ENCODE measurements around the gene DIPK1C.

DIPK1C gene

GRCh38 chr18:74480149-74480651, 23.1 kb upstream of the DIPK1C start:
- DNase-seq, result no peak

- DNase-seq, result no peak
These were observed 22.5 kb upstream of the DIPK1C start for GRCh38 chr18:74479486-74480148.

GRCh38 chr18:74478880-74479279, 21.8 kb upstream of the DIPK1C start:
- no peak for DNase-seq

GRCh38 chr18:74478316-74478715, 21.2 kb upstream of the DIPK1C start:
- DNase-seq, result no peak

GRCh38 chr18:74477771-74478170, 20.7 kb upstream of the DIPK1C start:
- DNase-seq, result no peak

- DNase-seq, result no peak
These were observed 19.0 kb upstream of the DIPK1C start for GRCh38 chr18:74476140-74476539.

GRCh38 chr18:74473976-74474640, 17.0 kb upstream of the DIPK1C start:
- DNase-seq, result no peak

GRCh38 chr18:74472312-74472711, 15.2 kb upstream of the DIPK1C start:
- no peak for DNase-seq

GRCh38 chr18:74468547-74469061, 11.5 kb upstream of the DIPK1C start:
- DNase-seq, result peak in 1 of 2 experiments; percentile 23

- DNase-seq, result no peak
These were observed 8.7 kb upstream of the DIPK1C start for GRCh38 chr18:74465775-74466174.

GRCh38 chr18:74463983-74464382, 6.9 kb upstream of the DIPK1C start:
- DNase-seq, result no peak

GRCh38 chr18:74463254-74463653, 6.1 kb upstream of the DIPK1C start:
- no peak for DNase-seq

GRCh38 chr18:74460825-74461224, 3.7 kb upstream of the DIPK1C start:
- DNase-seq, result no peak

- no peak for DNase-seq
These were observed 2.8 kb upstream of the DIPK1C start for GRCh38 chr18:74459889-74460288.

- no peak for DNase-seq
These were observed 765 bp upstream of the DIPK1C start for GRCh38 chr18:74457725-74458421.

- no peak for DNase-seq
These were observed 612 bp downstream of the DIPK1C start for GRCh38 chr18:74456349-74457042.

GRCh38 chr18:74456017-74456348, 1.1 kb downstream of the DIPK1C start:
- no peak for DNase-seq

- no peak for DNase-seq
These were observed 1.7 kb downstream of the DIPK1C start for GRCh38 chr18:74455386-74455785.

- DNase-seq, result no peak
These were observed 2.8 kb downstream of the DIPK1C start for GRCh38 chr18:74454279-74454751.

GRCh38 chr18:74453642-74454198, 3.4 kb downstream of the DIPK1C start:
- DNase-seq, result no peak

GRCh38 chr18:74453016-74453566, 4.0 kb downstream of the DIPK1C start:
- no peak for DNase-seq

GRCh38 chr18:74451148-74451547, 6.0 kb downstream of the DIPK1C start:
- DNase-seq, result no peak

Measured in SW 1271 (cell line).